Breast epithelium (tissue), 4 donors: ENCODE results near the gene IVL. TPM values are rescaled to one million over a fixed set of nuclear protein-coding genes. Genes with fewer than 3 reads are reported as not detected.

Source experiments
- DNase-seq, 2 donors: peaks; one replicate each; pipeline ENCODE4 v3.0.0-alpha.2; 2019; ENCODE audit warnings: low spot score in 2 of 2
- H3K27ac ChIP-seq, 2 donors: fragments of 200-600 bp; sonication (generic) in 1 of 2; one replicate each; pipeline ENCODE4 v1.5.1; 2016 to 2019; ENCODE audit warnings: mild to moderate bottlenecking in 1 of 2
- H3K27me3 ChIP-seq, 2 donors: fragments of 200-600 bp; sonication (generic) in 1 of 2; one replicate each; pipeline versions ENCODE4 v1.5.1 to v1.6.0; 2017 to 2019; ENCODE audit warnings: control low read depth in 1 of 2, mild to moderate bottlenecking in 1 of 2
- H3K36me3 ChIP-seq: fragments of 200-600 bp; one replicate; pipeline ENCODE4 v1.5.1; 2019
- H3K4me1 ChIP-seq, 2 donors: fragments of 200-600 bp; sonication (generic); one replicate each; pipeline ENCODE4 v1.5.1; 2016 to 2019; ENCODE audit warnings: control low read depth in 1 of 2
- H3K4me3 ChIP-seq, 3 donors: fragments of 200-600 bp; sonication (generic); 1 replicate in 2 of 3; 2 replicates in 1 of 3; pipeline ENCODE4 v1.5.1; 2016 to 2019; ENCODE audit warnings: mild to moderate bottlenecking in 3 of 3, moderate library complexity in 2 of 3
- H3K9me3 ChIP-seq, 2 donors: fragments of 200-600 bp; sonication (generic) in 1 of 2; one replicate each; pipeline ENCODE4 v1.5.1; 2016 to 2019; ENCODE audit warnings: control low read depth in 1 of 2
- CTCF ChIP-seq, 3 donors: fragments of 450-650 bp; IDR thresholded peaks; one replicate each; pipeline ENCODE4 v1.5.1; 2016 to 2017; ENCODE audit warnings: antibody characterized with exemption in 3 of 3, mild to moderate bottlenecking in 3 of 3, moderate library complexity in 3 of 3
- POLR2A ChIP-seq: fragments of 450-650 bp; IDR thresholded peaks from one replicate; pipeline ENCODE4 v1.6.1; 2016; ENCODE audit warnings: antibody characterized with exemption, mild to moderate bottlenecking, moderate library complexity
- POLR2AphosphoS5 ChIP-seq, 3 donors: sonication (generic); formaldehyde crosslinking; IDR thresholded peaks; one replicate each; pipeline ENCODE4 v1.6.1; 2017; ENCODE audit warnings: antibody characterized with exemption in 3 of 3
- intact Hi-C: fragments of 100-400 bp; cut with DNase I; formaldehyde crosslinking; loops from one replicate; pipeline ENCODE4 v1.15.1; 2023; ENCODE audit warnings: low total_unique reads
- total RNA-seq, 3 donors: library from RNA; depleted of rRNA; stranded (reverse); fragments of >200 nt; gene quantifications; one replicate each; pipeline ENCODE4 v1.1.0, GENCODE V29; 2016

IVL gene
- total RNA-seq, 3 donors from 2014 or later = not detected

GRCh38 chr1:152876827-152877226, 31.5 kb upstream of the IVL start:
- intact Hi-C loops = no loop called here
- H3K27ac ChIP-seq = no peak overlapping the region
- no peaks in the 10 kb centered on the region for H3K36me3 ChIP-seq
- H3K27me3 ChIP-seq = no peaks in the 10 kb centered on the region
- no peaks in the 10 kb centered on the region for H3K9me3 ChIP-seq
- no peak for DNase-seq
- H3K4me3 ChIP-seq = no peak overlapping the region
- TF ChIP-seq POLR2AphosphoS5 (IDR thresholded peaks at IDR 0.05) = no peak
- no peak for TF ChIP-seq POLR2A
- H3K4me1 ChIP-seq = no peaks in the 10 kb centered on the region

GRCh38 chr1:152878042-152878441, 30.3 kb upstream of the IVL start, which contains the start of gene SMCP:
Gene SMCP (plus strand): TSS chr1:152878322. CDS start chr1:152884423, 6,101 bp downstream.
- no peaks in the 10 kb centered on the region for H3K9me3 ChIP-seq
- no peak within 1 kb of the TSS for H3K4me3 ChIP-seq
- H3K27me3 ChIP-seq = no peaks in the 10 kb centered on the region
- TF ChIP-seq POLR2AphosphoS5 (IDR thresholded peaks at IDR 0.05) (no peak), CTCF (IDR thresholded peaks at IDR 0.05) (no peak)
- no peaks in the 10 kb centered on the region for H3K4me1 ChIP-seq
- no peak for DNase-seq
- intact Hi-C loops = no loop called here
- H3K36me3 ChIP-seq = no peaks in the 10 kb centered on the region
- H3K27ac ChIP-seq = no peak within 1 kb of the TSS

GRCh38 chr1:152879559-152880198, 28.7 kb upstream of the IVL start:
- H3K27me3 ChIP-seq = no peaks in the 10 kb centered on the region
- no peak overlapping the region for H3K27ac ChIP-seq
- H3K9me3 ChIP-seq = no peaks in the 10 kb centered on the region
- TF ChIP-seq POLR2A (no peak), CTCF (IDR thresholded peaks at IDR 0.05) (no peak), POLR2AphosphoS5 (IDR thresholded peaks at IDR 0.05) (no peak)
- DNase-seq = no peak
- no peak overlapping the region for H3K4me3 ChIP-seq
- intact Hi-C loops = no loop called here
- H3K36me3 ChIP-seq = no peaks in the 10 kb centered on the region
- no peaks in the 10 kb centered on the region for H3K4me1 ChIP-seq

- H3K27ac ChIP-seq = no peak overlapping the region
- no peaks in the 10 kb centered on the region for H3K4me1 ChIP-seq
- intact Hi-C loops = no loop called here
- TF ChIP-seq CTCF (IDR thresholded peaks at IDR 0.05) (no peak), POLR2AphosphoS5 (IDR thresholded peaks at IDR 0.05) (no peak), POLR2A (no peak)
- no peaks in the 10 kb centered on the region for H3K36me3 ChIP-seq
- no peaks in the 10 kb centered on the region for H3K9me3 ChIP-seq
- no peaks in the 10 kb centered on the region for H3K27me3 ChIP-seq
- H3K4me3 ChIP-seq = no peak overlapping the region
- no peak for DNase-seq
Observed at GRCh38 chr1:152880316-152880715, 28.0 kb upstream of the IVL start.

GRCh38 chr1:152880907-152881306, 27.4 kb upstream of the IVL start:
- no peaks in the 10 kb centered on the region for H3K36me3 ChIP-seq
- DNase-seq = no peak
- no peak for TF ChIP-seq POLR2AphosphoS5 (IDR thresholded peaks at IDR 0.05)
- TF ChIP-seq CTCF (IDR thresholded peaks at IDR 0.05) = no peak
- TF ChIP-seq POLR2A = no peak
- H3K4me1 ChIP-seq = no peaks in the 10 kb centered on the region
- intact Hi-C loops = no loop called here
- H3K4me3 ChIP-seq = no peak overlapping the region
- H3K27me3 ChIP-seq = no peaks in the 10 kb centered on the region
- H3K27ac ChIP-seq = no peak overlapping the region
- H3K9me3 ChIP-seq = no peaks in the 10 kb centered on the region
